Glutamatergic neuron (in vitro differentiated cells): ENCODE measurements around the gene PRXL2B. TPM values are rescaled to one million over a fixed set of nuclear protein-coding genes. Genes with fewer than 3 reads are reported as not detected.

Experiments used
- DNase-seq: peaks from one replicate; pipeline ENCODE4 v3.0.0; 2022
- H3K27ac Mint-ChIP-seq: one replicate; pipeline ENCODE4 v1.8.0; 2020; ENCODE audit warnings: mild to moderate bottlenecking, mixed read lengths, inconsistent platforms; ENCODE audit not compliant: unreplicated experiment
- H3K27me3 Mint-ChIP-seq: one replicate; pipeline ENCODE4 v1.8.0; 2020; ENCODE audit warnings: mild to moderate bottlenecking, moderate library complexity, mixed read lengths, inconsistent platforms; ENCODE audit not compliant: unreplicated experiment
- H3K36me3 Mint-ChIP-seq: one replicate; pipeline ENCODE4 v1.8.0; 2020; ENCODE audit warnings: mild to moderate bottlenecking, mixed read lengths, inconsistent platforms; ENCODE audit not compliant: unreplicated experiment
- H3K4me1 Mint-ChIP-seq: one replicate; pipeline ENCODE4 v1.8.0; 2020; ENCODE audit warnings: mild to moderate bottlenecking, low read depth, mixed read lengths, inconsistent platforms; ENCODE audit not compliant: unreplicated experiment
- H3K4me3 Mint-ChIP-seq: one replicate; pipeline ENCODE4 v1.8.0; 2020; ENCODE audit warnings: mild to moderate bottlenecking, mixed read lengths, inconsistent platforms; ENCODE audit not compliant: unreplicated experiment
- H3K9me3 Mint-ChIP-seq: one replicate; pipeline ENCODE4 v1.8.0; 2020; ENCODE audit warnings: mild to moderate bottlenecking, moderate library complexity, mixed read lengths, inconsistent platforms; ENCODE audit not compliant: unreplicated experiment
- CTCF ChIP-seq: fragments of 200-600 bp; sonication (generic); IDR thresholded peaks from one replicate; pipeline ENCODE4 v1.5.0; 2021; ENCODE audit not compliant: partially characterized antibody, unreplicated experiment
- total RNA-seq: library from RNA; stranded (reverse); fragmentation: NEBNext Ultra II Directional; extraction: Animal tissue kit (Norgen Biotek cat#: 25700); gene quantifications from one replicate; pipeline ENCODE4 v1.2.1, GENCODE V29; 2021; ENCODE audit not compliant: unreplicated experiment

PRXL2B gene
- total RNA-seq, 1 donor from 2014 or later = 46.1 TPM

DNA sequence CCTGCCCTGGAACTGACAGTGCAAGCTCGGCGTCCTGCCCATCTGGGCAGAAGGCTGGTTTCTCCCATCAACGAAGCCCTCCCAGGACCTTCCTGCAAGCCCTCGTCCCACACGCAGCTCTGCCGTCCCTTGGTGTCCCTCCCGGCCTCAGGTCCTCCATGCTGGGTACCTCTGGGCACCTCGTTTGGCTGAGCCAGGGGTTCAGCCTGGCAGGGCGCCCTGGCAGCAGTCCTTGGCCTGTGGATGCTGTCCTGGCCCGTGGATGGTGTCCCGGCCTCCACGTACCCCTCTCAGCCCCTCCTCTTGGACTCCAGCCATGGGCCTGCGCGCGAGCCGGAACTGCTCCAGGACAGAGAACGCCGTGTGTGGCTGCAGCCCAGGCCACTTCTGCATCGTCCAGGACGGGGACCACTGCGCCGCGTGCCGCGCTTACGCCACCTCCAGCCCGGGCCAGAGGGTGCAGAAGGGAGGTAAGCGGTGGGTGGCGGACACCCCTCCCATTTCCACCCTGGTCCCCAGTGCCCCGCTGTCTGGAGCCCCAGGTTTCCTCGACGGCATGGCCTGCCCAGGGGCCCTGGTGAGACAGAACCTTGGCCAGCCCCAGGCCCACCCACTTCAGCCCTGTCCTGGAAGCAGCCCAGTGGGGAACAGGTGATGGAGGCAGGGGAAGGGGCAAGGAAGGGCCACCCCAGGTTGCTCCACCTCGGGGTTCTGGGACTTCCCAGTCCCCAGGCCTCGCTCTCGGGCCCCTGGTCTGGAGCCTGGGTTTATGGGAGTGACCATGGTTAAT lies 26.9 kb upstream of the PRXL2B start:
- Mint-ChIP-seq H3K4me3 (no peak overlapping the region), H3K27me3 (peaks cover 5% of the 10 kb centered on the region), H3K36me3 (no peaks in the 10 kb centered on the region), H3K4me1 (peaks cover 7% of the 10 kb centered on the region), H3K27ac (no peak overlapping the region), H3K9me3 (peaks cover 3% of the 10 kb centered on the region)
- DNase-seq = peak; percentile 17
- no peak for TF ChIP-seq CTCF

- no peak for TF ChIP-seq CTCF
- H3K4me3 Mint-ChIP-seq = no peak overlapping the region
- H3K27me3 Mint-ChIP-seq = peaks cover 4% of the 10 kb centered on the region
- no peak overlapping the region for H3K27ac Mint-ChIP-seq
- H3K4me1 Mint-ChIP-seq = peaks cover 7% of the 10 kb centered on the region
- DNase-seq = no peak
- H3K9me3 Mint-ChIP-seq = peaks cover 3% of the 10 kb centered on the region
- no peaks in the 10 kb centered on the region for H3K36me3 Mint-ChIP-seq
Observed at GRCh38 chr1:2560299-2561073, 26.1 kb upstream of the PRXL2B start.

DNA sequence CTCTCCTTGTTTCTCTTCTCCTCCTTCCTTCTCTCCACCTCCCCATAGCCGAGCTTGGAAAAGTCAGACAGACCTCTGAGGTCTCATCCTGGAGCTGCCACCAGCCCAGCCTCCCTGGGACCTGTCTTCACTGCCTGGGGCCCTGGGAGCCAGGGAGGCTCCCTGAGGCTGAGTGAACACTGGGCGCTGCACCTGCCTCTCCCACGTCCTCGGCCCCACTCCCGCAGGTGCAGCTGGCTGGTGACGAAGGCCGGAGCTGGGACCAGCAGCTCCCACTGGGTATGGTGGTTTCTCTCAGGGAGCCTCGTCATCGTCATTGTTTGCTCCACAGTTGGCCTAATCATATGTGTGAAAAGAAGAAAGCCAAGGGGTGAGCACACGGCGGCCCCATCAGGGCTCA lies 25.1 kb upstream of the PRXL2B start:
- DNase-seq = no peak
- H3K4me1 Mint-ChIP-seq = peaks cover 4% of the 10 kb centered on the region
- peaks cover 4% of the 10 kb centered on the region for H3K27me3 Mint-ChIP-seq
- H3K9me3 Mint-ChIP-seq = peaks cover 3% of the 10 kb centered on the region
- H3K36me3 Mint-ChIP-seq = no peaks in the 10 kb centered on the region
- no peak overlapping the region for H3K4me3 Mint-ChIP-seq
- no peak for TF ChIP-seq CTCF
- H3K27ac Mint-ChIP-seq = no peak overlapping the region

DNA sequence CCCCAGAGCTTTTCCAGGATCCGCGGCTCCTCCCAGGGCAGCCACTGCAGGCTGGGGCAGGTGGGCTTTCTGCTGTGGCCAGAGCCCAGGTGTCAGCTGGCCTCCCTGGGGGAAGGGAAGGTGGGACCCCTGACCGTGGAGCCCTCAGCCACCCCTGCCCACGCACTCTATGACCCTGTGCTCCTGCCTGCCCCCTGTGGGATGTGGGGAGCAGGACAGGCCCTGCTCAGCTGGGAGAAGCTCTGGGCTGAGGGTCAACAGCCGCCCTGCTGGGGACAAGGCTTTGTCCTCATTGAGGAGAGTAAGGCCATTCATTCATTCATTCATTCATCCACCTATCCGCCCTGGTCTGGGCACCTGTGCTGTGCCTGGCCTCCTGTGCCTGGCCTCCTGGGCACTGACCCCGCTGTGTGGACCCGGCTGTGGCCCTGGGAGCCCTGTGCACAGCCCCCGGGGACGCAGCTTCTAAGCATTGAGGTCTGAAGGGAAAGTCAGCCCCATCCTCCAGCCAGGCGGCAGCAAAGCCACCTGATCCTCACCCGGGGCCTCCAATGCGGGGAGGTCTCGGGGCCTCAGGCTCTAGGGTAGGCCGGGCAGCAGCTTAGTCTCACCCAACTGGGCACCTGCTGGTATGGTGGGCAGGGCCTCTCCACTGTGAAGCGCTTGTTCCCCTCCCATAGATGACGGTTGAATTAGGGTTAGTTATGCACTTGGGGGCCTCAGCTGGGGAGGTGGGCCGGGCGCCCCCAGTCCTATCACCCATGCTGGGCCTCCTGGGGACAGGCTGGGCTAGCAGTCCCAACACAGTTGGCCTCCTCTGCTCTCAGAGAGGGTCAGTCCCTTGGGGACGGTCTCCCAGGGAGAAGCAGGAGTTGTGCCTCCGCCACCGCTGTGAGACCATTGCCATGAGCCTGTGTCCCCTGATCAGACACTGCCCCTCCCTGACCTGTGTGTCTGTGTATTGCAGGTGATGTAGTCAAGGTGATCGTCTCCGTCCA lies 24.4 kb upstream of the PRXL2B start:
- H3K4me3 Mint-ChIP-seq = no peak overlapping the region
- no peak for DNase-seq
- peak; percentile 36 for TF ChIP-seq CTCF

More for the DNA sequence above, 24.4 kb upstream of the PRXL2B start:
- peaks cover 4% of the 10 kb centered on the region for H3K27me3 Mint-ChIP-seq
- peaks cover 3% of the 10 kb centered on the region for H3K9me3 Mint-ChIP-seq
- no peaks in the 10 kb centered on the region for H3K36me3 Mint-ChIP-seq
- peaks cover 4% of the 10 kb centered on the region for H3K4me1 Mint-ChIP-seq
- H3K27ac Mint-ChIP-seq = no peak overlapping the region
